Mesenchymal stem cell (in vitro differentiated cells and primary cell): ENCODE data around the gene PLA2G4C.

Source experiments
- DNase-seq: peaks from one replicate; pipeline ENCODE4 v3.0.0-alpha.2; 2013
- H2AFZ ChIP-seq: one replicate; pipeline ENCODE4 v1.6.1; 2013; ENCODE audit warnings: low read depth, mild to moderate bottlenecking, control low read depth, inconsistent platforms, low read length, moderate library complexity
- H2AK5ac ChIP-seq: 2 replicates; pipeline ENCODE4 v1.6.1; 2013; ENCODE audit warnings: low read length, moderate library complexity, mild to moderate bottlenecking, inconsistent platforms; ENCODE audit not compliant: severe bottlenecking
- H2BK120ac ChIP-seq: one replicate; pipeline ENCODE4 v1.6.1; 2013; ENCODE audit warnings: low read depth, mild to moderate bottlenecking, inconsistent platforms, low read length, moderate library complexity
- H2BK12ac ChIP-seq, 2 experiments: one replicate each; pipeline ENCODE4 v1.6.1; 2013; ENCODE audit warnings: inconsistent platforms in 2 of 2, low read length in 2 of 2, mild to moderate bottlenecking in 2 of 2, moderate library complexity in 2 of 2, control low read depth in 1 of 2
- H2BK15ac ChIP-seq: one replicate; pipeline ENCODE4 v1.6.1; 2013; ENCODE audit warnings: mild to moderate bottlenecking, low read depth, inconsistent platforms; ENCODE audit not compliant: poor library complexity, severe bottlenecking
- H2BK5ac ChIP-seq: 2 replicates; pipeline ENCODE4 v1.6.1; 2013; ENCODE audit warnings: low read depth, mild to moderate bottlenecking, low read length, control low read depth, inconsistent platforms; ENCODE audit not compliant: poor library complexity, severe bottlenecking
- H3K14ac ChIP-seq, 2 experiments: one replicate each; pipeline ENCODE4 v1.6.1; 2013; ENCODE audit warnings: inconsistent platforms in 2 of 2, low read length in 2 of 2, control low read depth in 1 of 2, mild to moderate bottlenecking in 1 of 2, moderate library complexity in 1 of 2
- H3K18ac ChIP-seq, 2 experiments: one replicate each; pipeline ENCODE4 v1.6.1; 2013; ENCODE audit warnings: inconsistent platforms in 2 of 2, low read length in 2 of 2, control low read depth in 1 of 2, low read depth in 1 of 2, mild to moderate bottlenecking in 1 of 2
- H3K23ac ChIP-seq, 2 experiments: one replicate each; pipeline ENCODE4 v1.6.1; 2013; ENCODE audit warnings: inconsistent platforms in 2 of 2, low read length in 2 of 2, mild to moderate bottlenecking in 2 of 2, moderate library complexity in 2 of 2, control low read depth in 1 of 2
- H3K27ac ChIP-seq: 2 replicates; pipeline ENCODE4 v1.5.1; 2013; ENCODE audit warnings: mild to moderate bottlenecking, moderate library complexity, low read length, control low read depth, inconsistent platforms; ENCODE audit not compliant: poor library complexity, severe bottlenecking
- H3K27me3 ChIP-seq, 2 experiments: 2 replicates each; pipeline versions ENCODE4 v1.6.1 to v1.7.0; 2013; ENCODE audit warnings: low read length in 2 of 2, mild to moderate bottlenecking in 2 of 2, moderate library complexity in 2 of 2, control low read depth in 1 of 2, inconsistent platforms in 1 of 2; ENCODE audit not compliant: control insufficient read depth in 1 of 2, insufficient read depth in 1 of 2
- H3K36me3 ChIP-seq, 2 experiments: 2 replicates each; pipeline versions ENCODE4 v1.6.1 to v1.7.0; 2013; ENCODE audit warnings: low read length in 2 of 2, control low read depth in 1 of 2, inconsistent platforms in 1 of 2, low read depth in 1 of 2, mild to moderate bottlenecking in 1 of 2; ENCODE audit not compliant: insufficient read depth in 2 of 2, control insufficient read depth in 1 of 2
- H3K4ac ChIP-seq, 2 experiments: one replicate each; pipeline ENCODE4 v1.6.1; 2013; ENCODE audit warnings: inconsistent platforms in 2 of 2, low read length in 2 of 2, mild to moderate bottlenecking in 2 of 2, moderate library complexity in 2 of 2, control low read depth in 1 of 2, low read depth in 1 of 2
- H3K4me1 ChIP-seq: 2 replicates; pipeline ENCODE4 v1.6.1; 2013; ENCODE audit warnings: low read depth, low read length, control low read depth; ENCODE audit not compliant: control insufficient read depth, insufficient read depth
- H3K4me2 ChIP-seq: 2 replicates; pipeline ENCODE4 v1.6.1; 2013; ENCODE audit warnings: low read length, mild to moderate bottlenecking, inconsistent platforms; ENCODE audit not compliant: poor library complexity, severe bottlenecking
- H3K4me3 ChIP-seq, 2 experiments: 2 replicates each; pipeline versions ENCODE4 v1.5.1 to v1.7.0; 2013; ENCODE audit warnings: low read length in 2 of 2, mild to moderate bottlenecking in 2 of 2, control low read depth in 1 of 2, low read depth in 1 of 2; ENCODE audit not compliant: insufficient read depth in 1 of 2
- H3K79me1 ChIP-seq: replicated peaks from 2 replicates; pipeline ENCODE4 v1.6.1; 2013; ENCODE audit warnings: mild to moderate bottlenecking, control low read depth, low read length, inconsistent platforms; ENCODE audit not compliant: poor library complexity, severe bottlenecking
- H3K9ac ChIP-seq: 2 replicates; pipeline ENCODE4 v1.7.0; 2013; ENCODE audit warnings: mild to moderate bottlenecking, low read length, moderate library complexity
- H3K9me3 ChIP-seq: 2 replicates; pipeline ENCODE4 v1.7.0; 2013; ENCODE audit warnings: mild to moderate bottlenecking, low read length; ENCODE audit not compliant: control insufficient read depth
- H4K8ac ChIP-seq: one replicate; pipeline ENCODE4 v1.6.1; 2013; ENCODE audit warnings: inconsistent platforms, mild to moderate bottlenecking, low read length, moderate library complexity
- H4K91ac ChIP-seq: one replicate; pipeline ENCODE4 v1.6.1; 2013; ENCODE audit warnings: mild to moderate bottlenecking, low read length, inconsistent platforms
- WGBS: methylation state at CpG from one replicate; pipeline ENCODE4 v1.1.7; 2013; ENCODE audit warnings: mixed read lengths; 5-methylcytosine and 5-hydroxymethylcytosine counted together

Gene PLA2G4C

DNA sequence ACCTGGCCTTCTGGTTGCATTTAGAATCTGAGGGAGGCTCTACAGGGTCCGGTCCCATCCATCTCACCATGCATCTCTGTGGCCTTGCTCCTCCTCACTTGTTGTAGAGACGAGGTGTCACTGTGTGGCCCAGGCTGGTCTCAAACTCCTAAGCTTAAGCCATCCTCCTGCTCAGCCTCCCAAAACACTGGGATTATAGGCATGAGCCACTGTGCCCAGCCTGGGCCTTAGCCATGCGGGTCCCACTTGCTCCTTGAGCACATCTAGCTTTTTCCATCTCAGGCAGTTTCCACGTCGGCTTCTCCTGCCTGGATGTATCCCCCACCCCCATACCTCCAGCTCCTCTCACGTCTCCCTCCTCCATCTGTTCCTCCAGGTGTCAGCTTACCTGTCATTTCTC lies 106.4 kb downstream of the PLA2G4C start:
- Histone ChIP-seq H2BK12ac (no peak overlapping the region), H2BK5ac (no peak overlapping the region), H3K14ac (no peak overlapping the region), H3K9ac (no peak overlapping the region), H4K8ac (no peak overlapping the region), H2AFZ (no peak overlapping the region), H3K23ac (no peak overlapping the region), H3K4me3 (no peak overlapping the region), H3K79me1 (no peaks in the 10 kb centered on the region), H3K9me3 (peaks cover 7% of the 10 kb centered on the region), H3K18ac (no peak overlapping the region), H3K27ac (no peak overlapping the region), H2AK5ac (no peak overlapping the region), H2BK120ac (no peak overlapping the region), H4K91ac (no peak overlapping the region), H3K4me2 (no peak overlapping the region), H3K36me3 (no peaks in the 10 kb centered on the region), H2BK15ac (no peak overlapping the region), H3K4me1 (no peaks in the 10 kb centered on the region), H3K27me3 (peaks cover 3 to 10% of the 10 kb centered on the region in 2 experiments), H3K4ac (no peak overlapping the region)
- WGBS: 83% methylated on average over 6 of the region's 6 CpGs
- DNase-seq: no peak

DNA sequence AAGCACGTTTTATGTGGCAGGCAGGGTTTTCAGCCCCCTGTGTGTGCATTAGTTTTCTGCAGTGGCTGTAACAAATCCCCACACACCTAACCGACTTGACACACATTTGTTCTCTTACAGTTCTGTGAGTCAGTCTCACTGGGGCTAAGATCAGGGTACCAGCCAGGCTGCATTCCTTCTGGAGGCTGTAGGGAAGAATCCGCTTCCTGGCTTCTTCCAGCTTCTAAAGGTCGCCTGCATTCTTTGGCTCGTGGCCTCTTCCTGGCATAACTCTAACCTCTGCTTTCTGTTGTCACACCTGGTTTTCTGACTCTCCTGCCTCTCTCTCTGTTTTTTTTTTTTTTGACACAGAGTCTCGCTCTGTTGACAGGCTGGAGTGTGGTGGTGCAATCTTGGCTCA lies 109.8 kb downstream of the PLA2G4C start:
- Histone ChIP-seq H3K4ac (no peak overlapping the region), H3K4me1 (no peaks in the 10 kb centered on the region), H2BK5ac (no peak overlapping the region), H4K8ac (no peak overlapping the region), H3K36me3 (no peaks in the 10 kb centered on the region), H4K91ac (no peak overlapping the region), H3K23ac (no peak overlapping the region), H2BK15ac (no peak overlapping the region), H3K18ac (no peak overlapping the region), H3K14ac (no peak overlapping the region), H3K27me3 (peaks cover 0 to 25% of the 10 kb centered on the region in 2 experiments), H3K9me3 (no peaks in the 10 kb centered on the region), H2AFZ (no peak overlapping the region), H2BK12ac (no peak overlapping the region), H2BK120ac (no peak overlapping the region), H3K4me3 (no peak overlapping the region), H3K9ac (no peak overlapping the region), H3K27ac (no peak overlapping the region), H2AK5ac (no peak overlapping the region), H3K79me1 (no peaks in the 10 kb centered on the region), H3K4me2 (no peak overlapping the region)
- 88% methylated on average over 4 of the region's 6 CpGs for WGBS
- no peak for DNase-seq

DNA sequence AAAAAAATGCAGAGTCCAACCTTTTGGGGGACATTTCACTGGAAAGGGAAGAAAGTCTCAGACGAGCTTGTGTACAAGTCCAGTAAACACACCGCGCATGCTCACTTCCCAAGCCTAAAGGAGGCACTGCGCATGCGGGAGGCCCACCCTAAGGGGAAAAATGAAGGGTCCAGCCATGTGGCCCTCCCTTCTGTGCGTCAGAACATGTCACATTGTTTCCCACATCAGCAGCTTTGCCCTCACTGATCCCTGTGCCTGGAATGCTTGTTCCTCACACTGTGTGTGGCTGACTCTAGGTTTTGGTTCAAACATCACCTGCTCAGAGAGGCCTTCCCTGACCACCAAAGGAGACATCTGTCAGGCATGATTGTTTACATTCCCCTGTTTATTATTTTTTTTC lies 111.8 kb downstream of the PLA2G4C start:
- no peak overlapping the region for H3K27ac ChIP-seq
- H3K23ac ChIP-seq: no peak overlapping the region
- no peak overlapping the region for H2AFZ ChIP-seq
- no peaks in the 10 kb centered on the region for H3K36me3 ChIP-seq
- no peak overlapping the region for H3K9ac ChIP-seq
- no peak overlapping the region for H2BK5ac ChIP-seq
- no peaks in the 10 kb centered on the region for H3K9me3 ChIP-seq
- H4K91ac ChIP-seq: no peak overlapping the region
- no peak overlapping the region for H4K8ac ChIP-seq
- no peak overlapping the region for H2BK120ac ChIP-seq
- no peak overlapping the region for H2BK12ac ChIP-seq
- no peak overlapping the region for H3K18ac ChIP-seq
- WGBS: 87% methylated on average over 6 of the region's 6 CpGs
- H3K27me3 ChIP-seq: peaks cover 5 to 41% of the 10 kb centered on the region in 2 experiments
- no peaks in the 10 kb centered on the region for H3K4me1 ChIP-seq
- H3K4me2 ChIP-seq: no peak overlapping the region
- no peak overlapping the region for H3K14ac ChIP-seq
- DNase-seq: no peak
- H2AK5ac ChIP-seq: no peak overlapping the region
- H2BK15ac ChIP-seq: no peak overlapping the region
- H3K79me1 ChIP-seq: no peaks in the 10 kb centered on the region
- H3K4ac ChIP-seq: no peak overlapping the region
- H3K4me3 ChIP-seq: no peak overlapping the region
